Glomerular visceral epithelial cell (primary cell): ENCODE data around the gene AICDA.
A peak's percentile ranks its signal among the peaks of the same experiment; 100 is the strongest.

ENCODE experiments used
- DNase-seq: peaks from one replicate; pipeline ENCODE4 v3.0.0-alpha.2; 2016; ENCODE audit errors: extremely low spot score

Gene AICDA

DNA sequence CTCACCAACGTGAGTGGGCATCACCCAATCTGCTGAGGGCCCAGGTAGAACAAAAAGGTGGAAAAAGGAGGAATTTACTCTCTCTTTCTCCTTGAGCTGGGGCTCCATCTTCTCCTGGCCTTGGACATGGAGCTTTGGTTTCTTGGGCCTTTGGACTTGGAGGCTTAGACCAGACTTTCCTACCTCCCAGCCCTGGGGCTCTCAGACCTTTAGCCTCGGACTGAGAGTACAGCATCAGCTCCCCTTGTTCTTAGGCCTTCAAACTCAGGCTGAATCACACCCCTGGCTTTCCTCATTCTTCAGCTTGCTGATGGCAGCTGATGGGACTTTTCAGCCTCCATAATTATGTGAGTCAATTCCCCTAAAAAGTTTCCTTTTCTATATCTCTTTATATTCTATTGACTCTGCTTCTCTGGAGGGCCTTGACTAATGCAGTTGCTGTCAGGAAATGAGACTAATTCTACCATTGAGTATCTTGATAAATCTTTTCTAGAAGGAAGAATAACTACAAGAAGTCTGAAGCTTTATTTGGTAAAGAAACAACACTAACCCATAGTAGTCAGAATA, 56.0 kb downstream of the AICDA start:
- DNase-seq = no peak

DNA sequence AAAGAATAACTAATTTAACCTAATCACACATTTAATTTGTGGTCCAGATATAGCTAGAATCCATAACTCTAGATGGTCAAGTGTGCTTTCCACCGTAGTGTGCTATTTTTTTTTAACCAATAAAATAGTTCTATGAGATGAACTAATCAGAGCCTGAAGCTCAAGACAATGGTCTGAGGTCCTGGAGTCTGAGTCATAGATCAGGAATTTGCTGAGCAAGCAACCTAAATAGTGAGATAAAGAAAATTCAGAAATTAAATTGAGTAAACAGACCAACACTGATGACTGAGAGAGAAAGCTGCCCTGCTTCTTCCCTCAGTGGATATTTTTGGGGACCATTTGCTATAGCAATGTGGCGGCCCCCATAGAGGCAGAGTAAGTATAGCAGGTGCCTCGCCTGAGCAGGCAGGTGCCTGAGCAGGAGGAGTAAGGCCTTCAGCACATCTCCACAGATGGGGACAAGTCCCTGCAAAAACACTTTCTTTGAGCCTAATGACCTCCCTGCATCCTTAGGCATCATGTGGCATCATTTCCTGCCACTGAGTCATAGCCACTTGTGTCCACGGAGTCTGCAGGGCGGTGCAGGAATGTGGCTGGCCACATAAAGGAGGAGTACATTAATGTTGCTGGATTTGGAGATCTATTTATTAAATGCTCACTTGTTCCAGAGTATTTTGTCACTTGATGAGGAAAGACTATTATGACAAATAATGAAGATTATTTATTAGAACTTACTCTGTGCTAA, 58.0 kb downstream of the AICDA start:
- peak; percentile 36 for DNase-seq

DNA sequence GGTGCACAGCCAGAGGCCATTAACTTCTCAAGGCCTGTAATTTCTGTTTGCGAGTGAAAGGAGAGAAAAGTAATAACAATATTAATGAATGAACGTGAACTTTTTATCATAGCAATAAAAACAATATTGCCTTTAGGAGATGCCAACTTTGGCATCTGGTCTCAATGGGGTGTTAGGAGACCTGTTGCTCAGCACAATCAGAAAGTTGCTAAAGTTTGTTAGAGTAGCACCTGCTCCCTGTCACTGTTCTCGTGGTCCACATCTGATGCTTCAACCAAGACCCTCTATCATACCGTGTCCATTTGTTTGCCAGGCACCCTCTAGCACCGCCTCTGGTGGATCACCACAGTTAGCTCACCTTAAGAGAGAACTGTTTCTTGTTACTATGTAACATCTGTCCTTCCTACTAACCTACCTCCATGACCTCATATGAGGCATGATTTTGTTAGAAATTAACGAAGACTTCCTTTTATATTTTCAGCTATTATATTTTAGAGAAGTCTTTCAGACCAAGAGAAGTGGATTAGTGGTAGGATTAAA, 59.5 kb downstream of the AICDA start:
- DNase-seq = no peak
